GM18520 (cell line): ENCODE results near the gene GRAP2.
"Not testable (repeated sequence)": the region's sequence is repeated elsewhere in the genome, so short reads cannot be mapped to it uniquely, and the experiment has no call there.

Source experiments
- ATAC-seq: cut with Tn5 transposase; IDR thresholded peaks from one replicate; pipeline ENCODE4 v1.9.1; 2021; ENCODE audit not compliant: unreplicated experiment

GRAP2 gene

DNA sequence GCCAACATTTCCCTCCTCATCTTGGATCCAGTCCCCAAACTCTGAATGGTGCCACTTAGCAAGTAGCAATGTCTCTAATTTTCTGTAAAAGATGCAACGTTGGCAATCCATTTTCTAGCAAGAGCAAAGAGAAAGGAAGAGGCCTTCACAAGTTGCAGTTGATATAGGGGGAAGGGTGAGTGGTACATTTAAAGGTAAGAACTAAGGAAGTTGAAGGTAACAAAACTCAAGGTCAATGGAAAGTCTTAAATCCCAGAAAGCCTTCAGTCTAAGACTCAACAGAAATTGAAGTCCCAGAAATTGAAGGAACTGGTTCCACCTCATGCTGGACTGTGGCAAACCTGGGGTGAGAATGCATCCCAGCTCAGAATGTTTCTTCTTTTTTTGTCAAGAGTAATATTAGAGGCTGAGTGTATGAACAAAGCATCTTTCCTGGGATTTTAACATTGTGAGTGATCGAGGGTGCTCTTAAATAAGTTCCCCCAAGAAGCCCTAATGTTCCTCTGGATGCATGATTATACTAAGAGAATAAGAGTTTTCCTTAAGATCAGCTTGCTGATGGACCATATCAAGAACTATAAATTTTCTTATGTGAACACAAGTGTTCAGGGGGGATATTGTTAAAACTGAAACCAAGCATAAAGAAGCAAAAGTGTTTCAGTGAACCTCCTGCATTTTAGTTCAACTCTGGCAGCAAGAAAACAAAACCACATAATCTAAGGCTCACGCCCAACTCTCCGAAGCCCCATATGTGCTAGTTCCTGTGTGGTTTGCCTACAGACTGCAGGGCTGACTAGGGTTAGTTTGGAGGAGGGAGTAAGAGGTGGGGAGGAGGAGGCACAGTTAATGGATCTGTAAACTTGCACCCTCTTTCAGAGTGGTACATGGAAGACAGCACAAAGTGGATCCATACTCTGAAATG, at the start of gene GRAP2:
Gene GRAP2, plus strand, starts transcription at position 779 of the 922 bp plus-strand sequence. CDS start 46,023 bp downstream, outside the sequence.
- ATAC-seq = peak; percentile 43

DNA sequence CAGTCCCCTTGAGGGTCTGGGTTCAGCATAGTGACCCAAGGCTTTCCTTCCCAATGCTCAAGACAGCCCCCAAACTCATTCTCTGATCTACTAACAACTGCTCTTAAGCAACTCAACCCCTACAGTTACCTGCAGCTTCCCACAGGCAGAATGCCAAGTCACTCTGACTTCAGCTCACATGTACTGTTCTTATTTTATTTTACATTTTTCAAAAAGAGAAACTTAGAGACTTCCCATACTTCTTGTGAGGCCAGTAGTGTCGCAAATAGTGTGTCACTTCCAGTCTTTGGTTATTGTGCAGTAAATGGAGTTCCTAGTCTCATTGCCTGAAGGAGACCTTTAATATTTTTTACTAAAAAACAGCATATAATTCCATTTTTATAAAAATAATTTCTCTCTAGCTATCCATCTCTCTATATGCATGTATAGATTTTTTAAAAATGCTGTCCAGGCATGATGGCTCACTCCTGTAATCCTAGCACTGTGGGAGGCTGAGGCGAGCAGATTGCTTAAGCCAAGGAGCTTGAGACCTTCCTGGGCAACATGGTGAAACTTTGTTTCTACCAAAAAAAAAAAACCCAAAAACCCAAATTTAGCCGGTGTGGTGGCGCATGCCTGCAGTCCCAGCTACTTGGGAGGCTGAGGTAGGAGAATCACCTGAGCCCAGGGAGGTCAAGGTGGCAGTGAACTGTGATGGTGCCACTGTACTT, 49.1 kb upstream of the GRAP2 start:
- no peak for ATAC-seq

DNA sequence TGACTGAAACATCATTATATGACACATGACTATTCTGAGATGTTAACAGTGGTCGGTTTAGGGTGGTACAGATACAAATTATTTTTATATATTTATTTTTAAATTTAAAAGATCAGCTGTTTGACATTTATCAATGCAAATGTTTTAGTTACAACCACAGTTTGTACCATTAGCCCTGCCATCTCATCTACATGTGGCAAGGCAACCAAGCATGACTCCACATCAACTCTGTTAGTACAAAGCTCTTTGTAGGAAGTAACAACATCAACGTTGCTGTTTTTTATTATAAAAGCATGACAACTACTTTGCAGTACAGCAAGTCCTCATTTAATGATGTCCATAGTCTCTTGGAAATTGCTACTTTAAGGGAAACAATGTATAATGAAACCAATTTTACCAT, 48.1 kb upstream of the GRAP2 start:
- ATAC-seq = no peak

DNA sequence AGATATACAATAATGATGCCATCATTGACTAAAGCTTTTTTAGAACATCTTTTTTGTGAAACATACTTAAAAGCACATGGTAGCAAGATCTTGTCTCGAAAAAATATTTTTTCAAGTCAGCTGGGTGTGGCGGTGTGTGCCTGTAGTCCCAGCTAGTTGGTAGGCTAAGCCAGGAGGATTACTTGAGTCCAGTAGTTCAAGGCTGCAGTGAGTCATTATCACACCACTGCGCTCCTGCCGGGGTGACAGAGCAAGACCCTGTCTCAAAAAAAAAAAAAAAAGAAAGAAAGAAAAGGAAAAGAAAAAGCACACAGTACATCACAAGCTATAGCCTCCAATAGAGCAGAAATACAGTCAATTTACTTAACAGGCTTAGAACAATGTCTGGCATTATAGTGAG, 44.3 kb upstream of the GRAP2 start:
- ATAC-seq = no peak

DNA sequence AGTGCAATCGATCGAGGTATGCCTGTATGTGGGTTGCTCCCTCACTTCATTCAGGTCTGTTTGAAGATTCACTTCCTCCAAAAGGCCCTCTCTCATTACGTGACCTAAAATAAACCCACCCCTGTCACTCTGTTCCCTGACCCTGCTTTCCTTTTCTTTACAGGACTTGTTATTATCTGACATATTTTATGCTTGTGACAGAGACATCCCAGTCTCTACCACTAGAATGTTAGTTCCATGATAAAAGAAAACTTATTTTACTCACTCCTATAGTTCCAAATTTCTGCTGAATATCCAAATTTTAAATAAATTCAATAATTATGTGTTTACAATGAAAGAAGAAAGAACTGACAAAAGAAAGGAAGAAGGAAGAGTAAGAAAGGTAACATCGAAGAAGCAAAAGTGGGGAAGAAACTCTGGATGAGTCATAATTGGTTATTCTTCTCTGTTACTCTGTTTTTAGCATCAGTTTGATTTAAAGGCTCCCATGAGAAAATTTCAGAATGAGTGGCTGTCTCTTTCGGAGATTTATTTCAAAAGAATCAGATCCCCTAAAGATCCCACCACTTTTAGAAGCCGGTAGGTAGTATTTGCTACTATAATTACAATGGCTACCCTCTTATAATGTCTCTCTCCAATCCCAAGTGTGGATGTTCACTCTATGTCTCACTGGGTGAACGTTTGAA, 40.8 kb upstream of the GRAP2 start:
- no peak for ATAC-seq

DNA sequence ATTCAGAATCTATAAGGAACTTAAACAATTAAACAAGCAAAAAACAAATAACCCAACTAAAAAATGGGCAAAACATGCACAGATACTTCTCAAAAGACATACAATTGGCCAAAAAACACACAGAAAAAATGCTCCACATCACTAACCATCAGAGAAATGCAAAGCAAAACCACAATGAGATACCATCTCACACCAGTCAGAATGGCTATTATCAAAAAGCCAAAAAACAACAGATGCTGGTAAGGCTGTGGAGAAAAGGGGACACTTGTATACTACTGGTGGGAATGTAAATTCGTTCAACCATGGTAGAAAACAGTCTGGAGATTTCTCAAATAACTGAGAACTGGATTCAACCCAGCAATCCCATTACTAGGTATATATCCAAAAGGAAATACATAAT, 32.1 kb upstream of the GRAP2 start:
- ATAC-seq = no peak

DNA sequence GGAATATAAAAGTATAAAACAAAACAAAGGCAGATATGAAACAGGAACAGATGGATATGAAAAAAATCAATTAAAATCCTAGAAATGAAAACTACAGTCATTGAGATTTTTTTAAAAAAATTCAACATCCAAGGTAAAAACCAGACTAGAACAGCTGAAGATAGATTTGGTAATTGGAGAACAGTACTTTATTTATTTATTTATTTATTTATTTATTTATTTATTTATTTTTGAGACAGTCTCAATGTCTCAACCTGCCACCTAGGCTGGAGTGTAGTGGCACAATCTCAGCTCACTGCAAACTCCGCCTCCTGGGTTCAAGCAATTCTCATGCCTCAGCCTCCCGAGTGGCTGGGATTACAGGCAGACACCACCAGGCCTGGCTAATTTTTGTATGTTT, 31.1 kb upstream of the GRAP2 start:
- not testable (repeated sequence) for ATAC-seq

DNA sequence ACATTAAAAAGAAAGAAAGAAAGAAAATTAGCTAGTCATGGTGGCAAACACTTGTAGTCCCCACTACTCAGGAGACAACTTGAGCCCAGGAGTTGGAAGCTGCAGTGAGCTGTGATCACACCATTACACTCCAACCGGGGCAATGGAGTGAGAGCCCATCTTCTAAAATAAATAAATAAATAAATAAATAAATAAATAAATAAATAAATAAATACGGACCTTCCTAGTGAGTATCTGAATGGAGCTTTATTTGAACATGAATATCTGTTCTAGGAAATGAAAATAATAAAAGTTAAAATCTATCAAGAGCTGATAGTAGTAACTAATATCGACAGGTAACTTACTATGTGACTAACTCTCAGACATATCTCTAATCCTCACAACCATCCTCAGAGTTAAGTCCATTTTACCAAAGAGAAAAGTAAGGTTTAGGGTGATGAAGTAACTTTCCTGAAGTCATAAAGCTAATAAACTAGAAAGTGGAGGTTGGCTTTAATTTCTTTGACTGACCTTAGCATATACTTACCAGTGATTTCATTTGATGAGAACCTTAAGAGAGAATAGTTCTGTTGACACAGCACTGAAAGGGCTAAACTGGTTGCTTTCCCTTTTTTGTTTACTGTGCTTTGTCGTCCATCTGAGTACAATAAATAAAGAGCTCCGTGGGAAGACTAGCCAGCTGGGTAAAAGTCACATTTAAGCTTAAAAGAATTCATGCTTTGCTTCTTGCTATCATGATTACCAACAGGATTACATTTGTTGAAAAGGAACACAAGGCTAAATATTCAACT, 29.7 kb upstream of the GRAP2 start:
- ATAC-seq = no peak

DNA sequence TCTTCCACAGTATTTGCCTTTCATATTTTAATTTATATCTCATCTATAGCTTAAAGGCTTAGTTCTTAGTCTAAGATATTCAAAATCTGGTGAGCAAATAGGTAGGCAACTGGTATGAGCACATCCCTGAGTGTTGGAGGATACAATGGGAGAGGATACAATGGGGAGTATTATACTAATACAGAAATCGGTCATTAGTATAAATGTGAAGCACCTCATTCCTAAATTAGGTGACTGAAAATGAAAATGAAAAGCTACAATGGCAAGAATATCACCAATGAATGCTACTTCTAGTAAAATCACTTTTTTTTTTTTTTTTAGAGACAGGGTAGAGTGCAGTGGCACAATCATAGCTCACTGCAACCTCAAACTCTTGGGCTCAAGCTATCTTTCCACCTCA, 28.3 kb upstream of the GRAP2 start:
- no peak for ATAC-seq

DNA sequence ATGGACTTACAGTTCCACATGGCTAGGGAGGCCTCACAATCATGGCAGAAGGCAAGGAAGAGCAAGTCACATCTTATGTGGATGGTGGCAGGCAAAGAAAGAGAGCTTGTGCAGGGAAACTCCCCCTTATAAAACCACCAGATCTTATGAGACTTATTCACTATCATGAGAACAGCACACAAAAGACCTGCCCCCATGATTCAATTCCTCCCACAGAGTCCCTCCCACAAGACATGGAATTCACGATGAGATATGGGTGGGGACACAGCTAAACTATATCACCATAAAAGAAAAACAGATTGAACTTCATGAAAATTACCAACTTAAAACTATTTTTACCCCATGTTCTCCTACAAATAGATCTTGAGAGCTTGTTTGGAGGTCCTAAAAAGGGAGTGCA, 26.9 kb upstream of the GRAP2 start:
- no peak for ATAC-seq

DNA sequence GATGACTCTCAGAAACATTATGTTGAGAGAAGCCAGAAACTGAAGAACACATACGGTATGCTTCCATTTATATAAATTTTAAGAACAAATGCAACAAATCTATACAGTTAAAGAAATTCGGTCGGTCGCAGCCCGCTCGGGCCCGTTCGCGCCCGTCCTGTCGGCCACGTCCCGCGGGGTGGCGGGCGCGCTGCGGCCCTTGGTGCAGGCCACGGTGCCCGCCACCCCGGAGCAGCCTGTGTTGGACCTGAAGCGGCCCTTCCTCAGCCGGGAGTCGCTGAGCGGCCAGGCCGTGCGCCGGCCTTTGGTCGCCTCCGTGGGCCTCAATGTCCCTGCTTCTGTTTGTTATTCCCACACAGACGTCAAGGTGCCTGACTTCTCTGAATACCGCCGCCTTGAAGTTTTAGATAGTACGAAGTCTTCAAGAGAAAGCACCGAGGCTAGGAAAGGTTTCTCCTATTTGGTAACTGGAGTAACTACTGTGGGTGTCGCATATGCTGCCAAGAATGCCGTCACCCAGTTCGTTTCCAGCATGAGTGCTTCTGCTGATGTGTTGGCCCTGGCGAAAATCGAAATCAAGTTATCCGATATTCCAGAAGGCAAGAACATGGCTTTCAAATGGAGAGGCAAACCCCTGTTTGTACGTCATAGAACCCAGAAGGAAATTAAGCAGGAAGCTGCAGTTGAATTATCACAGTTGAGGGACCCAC, 25.6 kb upstream of the GRAP2 start:
- ATAC-seq = not testable (repeated sequence)

DNA sequence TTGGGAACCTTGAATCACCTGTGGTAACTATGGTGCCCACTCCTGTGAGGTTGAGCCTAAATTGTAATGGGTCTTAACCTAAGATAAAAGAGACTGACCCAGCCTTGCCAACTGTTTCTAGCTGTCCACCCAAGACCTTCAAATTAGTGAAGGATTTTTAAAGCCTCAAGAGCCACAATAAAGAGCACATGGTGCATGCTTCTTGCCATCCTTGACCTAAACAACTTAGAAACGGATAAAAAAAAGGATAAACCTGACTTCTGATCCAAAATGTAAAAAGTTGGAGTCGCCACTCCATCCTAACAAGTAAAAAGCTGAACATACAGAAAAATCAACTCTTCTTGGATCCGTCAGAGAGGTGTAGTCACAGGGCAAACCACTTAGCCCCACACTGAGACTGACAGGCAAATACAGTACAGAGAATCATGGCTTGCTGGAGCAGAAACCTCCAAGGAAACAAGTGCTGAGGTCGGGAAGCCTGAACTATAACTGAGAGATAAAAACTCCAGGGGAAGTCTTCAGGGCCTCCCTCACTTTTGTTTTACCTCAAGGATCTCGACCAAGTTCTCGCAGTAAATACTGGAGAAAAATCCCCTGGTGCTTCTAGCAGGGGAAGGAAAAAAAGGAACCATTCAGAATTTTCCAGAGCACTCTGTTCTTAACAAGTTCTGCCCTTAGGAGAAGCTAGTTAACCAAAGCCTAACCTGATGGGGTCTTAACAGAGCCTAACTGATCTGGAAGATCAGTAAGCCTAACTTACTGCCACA, 23.6 kb upstream of the GRAP2 start:
- no peak for ATAC-seq

DNA sequence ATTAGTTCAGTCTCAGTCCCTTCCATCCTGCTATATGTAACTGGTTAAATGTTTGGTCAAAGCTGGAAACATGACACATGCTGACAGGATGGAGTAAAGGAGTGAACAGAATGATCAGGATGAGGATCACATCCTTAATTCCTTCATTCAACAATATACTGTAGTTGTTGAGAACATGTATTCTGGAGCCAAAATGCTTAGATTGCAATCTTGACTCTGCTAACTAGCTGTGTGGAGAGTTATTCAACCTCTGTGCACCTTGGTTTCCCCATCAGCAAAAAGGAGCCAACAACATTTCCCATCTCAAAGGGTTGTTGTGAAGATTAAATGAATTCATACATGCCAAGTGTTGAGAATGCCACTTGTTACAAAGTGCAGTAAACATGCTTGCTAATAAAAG, 20.2 kb upstream of the GRAP2 start:
- ATAC-seq = no peak

DNA sequence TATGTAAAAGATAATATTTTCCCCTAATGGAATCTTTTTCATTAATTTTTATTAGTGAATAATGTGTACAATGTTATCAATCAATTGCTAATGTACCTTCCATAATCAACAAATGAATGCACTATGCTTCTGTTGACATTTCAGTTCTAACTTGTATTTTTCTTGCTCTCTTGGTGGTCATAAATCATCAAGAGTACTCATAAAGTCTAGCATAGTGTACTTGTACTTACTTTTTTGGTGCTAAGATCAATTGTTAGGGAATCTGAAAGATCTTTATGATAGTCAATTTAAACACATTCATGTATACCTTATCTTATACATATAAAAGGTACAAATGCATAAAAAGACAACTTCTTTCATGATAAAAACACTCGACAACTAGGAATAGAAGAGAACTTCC, 17.8 kb upstream of the GRAP2 start:
- no peak for ATAC-seq

DNA sequence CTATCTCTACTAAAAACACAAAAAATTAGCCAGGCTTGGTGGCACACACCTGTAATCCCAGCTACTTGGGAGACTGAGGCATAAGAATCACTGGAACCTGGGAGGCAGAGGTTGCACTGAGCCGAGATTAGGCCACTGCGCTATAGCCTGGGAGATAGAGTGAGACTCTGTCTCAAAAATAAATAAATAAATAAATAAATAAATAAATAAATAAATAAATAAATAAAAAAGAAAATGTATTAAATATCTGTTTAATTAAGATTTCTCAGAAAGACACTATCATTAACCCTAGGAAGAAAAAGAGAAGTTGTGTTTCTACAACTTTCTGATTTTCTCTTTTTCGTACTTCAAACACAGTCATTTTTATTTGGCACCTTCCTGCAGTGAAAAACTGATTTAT, 11.0 kb upstream of the GRAP2 start:
- ATAC-seq = not testable (repeated sequence)

DNA sequence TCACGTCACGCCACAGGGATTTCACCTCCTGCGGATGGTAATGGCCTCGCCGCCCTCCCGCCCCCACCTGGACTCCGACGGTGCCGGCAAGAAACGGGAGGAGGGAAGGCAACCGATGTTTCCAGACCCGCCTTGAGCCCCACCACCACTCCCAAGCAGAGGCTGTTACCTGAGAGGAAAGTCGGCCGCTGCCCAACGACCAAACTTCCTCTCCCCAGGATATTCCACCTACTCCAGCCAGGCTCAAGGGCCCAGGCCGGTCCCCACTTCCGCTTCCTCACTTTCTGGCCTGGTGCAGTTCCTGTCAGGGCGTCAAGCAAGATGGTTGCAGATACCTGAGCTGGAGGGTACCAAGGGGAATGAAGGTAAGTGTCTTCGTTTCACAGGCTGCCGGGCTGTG, 7.4 kb upstream of the GRAP2 start, which contains the start of gene ENTHD1:
Gene ENTHD1, minus strand, starts transcription at position 235 of the 400 bp plus-strand sequence. CDS start 6,012 bp downstream, outside the sequence.
- no peak for ATAC-seq

DNA sequence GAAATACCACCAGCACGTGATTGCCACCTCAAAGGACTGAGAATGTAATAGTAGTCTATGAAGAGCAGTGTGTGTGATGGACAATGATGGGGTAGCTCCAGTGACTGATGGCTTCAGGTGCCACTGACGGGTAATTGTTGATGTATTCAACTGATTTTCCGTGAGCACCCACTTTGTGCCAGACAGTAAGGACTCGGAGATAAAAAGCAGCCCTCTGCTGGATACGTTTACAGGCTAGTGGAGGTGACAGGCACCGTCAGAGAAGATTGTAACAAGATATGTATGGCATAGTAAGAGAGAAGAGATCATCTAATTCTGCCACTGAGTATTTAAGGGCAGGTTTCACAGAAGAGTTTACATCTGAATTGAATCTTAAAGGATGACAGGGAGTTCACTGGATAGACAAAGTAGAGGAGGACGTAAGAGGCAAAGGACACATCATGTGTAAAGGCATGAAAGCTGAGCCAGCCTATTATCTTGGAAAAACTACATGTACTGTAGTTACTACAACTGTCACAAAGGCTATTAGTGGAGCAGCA, 6.3 kb upstream of the GRAP2 start:
- ATAC-seq = no peak

DNA sequence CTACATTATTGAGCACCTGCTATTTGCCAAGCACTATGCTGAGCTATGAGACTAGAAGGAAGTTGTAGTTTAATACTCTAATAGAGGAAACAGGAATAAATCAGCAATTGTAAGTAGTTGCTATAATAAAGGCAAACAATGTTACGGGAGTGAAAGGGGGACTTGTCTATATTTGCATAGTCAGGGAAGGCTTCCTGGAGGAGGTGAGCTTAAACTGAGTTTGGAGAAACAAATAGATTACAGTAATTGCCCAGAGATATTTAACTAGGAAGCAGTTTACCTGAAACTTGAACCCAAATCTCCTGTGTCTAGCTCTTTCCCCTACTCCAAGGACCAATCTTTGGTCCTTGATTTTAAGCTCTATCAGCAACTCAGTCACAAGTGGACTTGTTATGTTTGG, 5.2 kb upstream of the GRAP2 start:
- ATAC-seq = no peak
